Tibial artery (tissue), 4 donors: Measurements from ENCODE around the gene RALGAPA2.

Experiments used
- DNase-seq, 2 donors: peaks; one replicate each; pipeline ENCODE4 v3.0.0-alpha.2; 2019
- H3K27ac ChIP-seq, 2 donors: fragments of 200-600 bp; sonication (generic) in 1 of 2; 1 replicate in 1 of 2; 2 replicates in 1 of 2; pipeline ENCODE4 v1.5.1; 2018 to 2019; ENCODE audit warnings: mild to moderate bottlenecking in 1 of 2
- H3K27me3 ChIP-seq, 2 donors: fragments of 200-600 bp; sonication (generic) in 1 of 2; one replicate each; pipeline versions ENCODE4 v1.5.1 to v1.6.0; 2016 to 2019
- H3K36me3 ChIP-seq, 3 donors: fragments of 200-600 bp; sonication (generic) in 2 of 3; one replicate each; pipeline ENCODE4 v1.5.1; 2016 to 2019; ENCODE audit warnings: mild to moderate bottlenecking in 2 of 3
- H3K4me1 ChIP-seq, 4 donors: fragments of 200-600 bp; sonication (generic) in 2 of 4; 1 replicate in 3 of 4; 2 replicates in 1 of 4; pipeline ENCODE4 v1.5.1; 2016 to 2019
- H3K4me3 ChIP-seq, 2 donors: fragments of 200-600 bp; sonication (generic) in 1 of 2; 1 replicate in 1 of 2; 2 replicates in 1 of 2; pipeline ENCODE4 v1.5.1; 2018 to 2019; ENCODE audit warnings: mild to moderate bottlenecking in 2 of 2
- H3K9me3 ChIP-seq, 3 donors: fragments of 200-600 bp; sonication (generic) in 1 of 3; one replicate each; pipeline ENCODE4 v1.5.1; 2016 to 2019
- intact Hi-C: fragments of 100-400 bp; cut with DNase I; formaldehyde crosslinking; loops from one replicate; pipeline ENCODE4 v1.15.0; 2023; ENCODE audit warnings: low total_unique reads
- TF ChIP-seq, protein P1 (sequence below), 2 experiments: fragments of 200-600 bp in 1 of 2; fragments of 450-650 bp in 1 of 2; IDR thresholded peaks; one replicate each; pipeline ENCODE4 v1.5.1; 2017 to 2019; ENCODE audit warnings: antibody characterized with exemption in 2 of 2, mild to moderate bottlenecking in 1 of 2, moderate library complexity in 1 of 2

Gene RALGAPA2

DNA sequence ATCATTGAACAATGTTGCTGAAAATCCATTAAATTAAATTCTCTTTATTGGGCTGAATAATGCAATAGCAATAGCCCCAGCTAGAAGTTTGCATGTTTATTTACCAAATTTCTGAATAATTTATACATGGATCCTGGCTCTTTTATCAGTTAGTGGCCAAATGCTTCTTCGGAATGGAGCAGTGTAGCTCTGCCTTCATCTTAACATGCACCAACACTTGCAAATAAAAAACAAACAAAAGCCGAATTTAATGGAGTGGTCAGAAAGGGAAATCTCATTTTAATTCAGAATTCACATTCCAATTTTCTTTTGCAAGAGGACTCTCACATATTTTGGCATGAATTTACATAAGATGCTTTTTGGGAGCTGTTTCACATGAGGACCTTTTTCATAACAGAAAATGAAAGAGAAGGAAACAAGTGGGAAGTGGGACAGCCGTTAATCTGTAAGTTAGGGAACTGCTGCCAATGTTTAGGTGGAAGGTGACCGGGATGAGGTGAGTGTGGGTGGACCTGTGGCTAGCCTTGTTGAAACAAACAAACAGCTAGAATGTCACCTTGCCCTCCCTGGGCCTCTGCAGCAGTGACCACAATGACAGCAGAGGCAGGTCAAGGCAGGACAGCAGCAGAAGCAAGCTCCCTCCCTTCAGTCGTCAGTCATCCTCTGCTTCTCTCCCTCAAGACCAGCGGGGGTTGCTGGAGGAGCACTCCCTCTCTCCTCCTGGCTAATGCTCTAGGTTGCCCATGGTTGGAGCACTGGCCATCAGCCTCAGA lies 271.4 kb downstream of the RALGAPA2 start:
- Histone ChIP-seq H3K27ac (no peak overlapping the region), H3K36me3 (peaks cover 0 to 19% (median 7%) of the 10 kb centered on the region in 3 donors), H3K4me1 (no peaks in the 10 kb centered on the region), H3K27me3 (no peaks in the 10 kb centered on the region), H3K4me3 (no peak overlapping the region), H3K9me3 (no peaks in the 10 kb centered on the region)
- TF ChIP-seq, protein P1, sequence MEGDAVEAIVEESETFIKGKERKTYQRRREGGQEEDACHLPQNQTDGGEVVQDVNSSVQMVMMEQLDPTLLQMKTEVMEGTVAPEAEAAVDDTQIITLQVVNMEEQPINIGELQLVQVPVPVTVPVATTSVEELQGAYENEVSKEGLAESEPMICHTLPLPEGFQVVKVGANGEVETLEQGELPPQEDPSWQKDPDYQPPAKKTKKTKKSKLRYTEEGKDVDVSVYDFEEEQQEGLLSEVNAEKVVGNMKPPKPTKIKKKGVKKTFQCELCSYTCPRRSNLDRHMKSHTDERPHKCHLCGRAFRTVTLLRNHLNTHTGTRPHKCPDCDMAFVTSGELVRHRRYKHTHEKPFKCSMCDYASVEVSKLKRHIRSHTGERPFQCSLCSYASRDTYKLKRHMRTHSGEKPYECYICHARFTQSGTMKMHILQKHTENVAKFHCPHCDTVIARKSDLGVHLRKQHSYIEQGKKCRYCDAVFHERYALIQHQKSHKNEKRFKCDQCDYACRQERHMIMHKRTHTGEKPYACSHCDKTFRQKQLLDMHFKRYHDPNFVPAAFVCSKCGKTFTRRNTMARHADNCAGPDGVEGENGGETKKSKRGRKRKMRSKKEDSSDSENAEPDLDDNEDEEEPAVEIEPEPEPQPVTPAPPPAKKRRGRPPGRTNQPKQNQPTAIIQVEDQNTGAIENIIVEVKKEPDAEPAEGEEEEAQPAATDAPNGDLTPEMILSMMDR (IDR thresholded peaks at IDR 0.05): no peak
- DNase-seq: no peak
- intact Hi-C loops: no loop called here

DNA sequence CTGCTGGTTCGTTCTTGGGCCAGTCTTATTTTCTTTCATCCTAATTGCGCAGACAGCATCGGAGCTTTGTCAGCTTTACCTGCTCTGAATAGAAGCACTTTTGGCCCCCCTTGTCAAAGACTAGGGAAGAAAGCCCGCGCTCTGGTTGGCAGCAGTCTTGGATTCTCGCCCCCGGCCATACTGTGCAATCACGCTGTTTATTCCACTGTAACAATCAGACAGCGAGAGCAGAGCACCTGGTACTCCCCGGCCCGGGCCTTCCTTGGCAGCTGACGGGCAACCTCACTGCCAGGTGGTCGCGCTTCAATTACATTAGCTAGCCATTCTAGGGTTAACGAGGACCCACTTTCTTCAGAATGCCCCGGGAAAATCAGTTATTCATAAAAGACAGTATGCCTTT lies 272.0 kb downstream of the RALGAPA2 start:
- H3K9me3 ChIP-seq: no peaks in the 10 kb centered on the region
- no peak for DNase-seq
- intact Hi-C loops: no loop called here
- H3K27me3 ChIP-seq: no peaks in the 10 kb centered on the region
- H3K4me1 ChIP-seq: no peaks in the 10 kb centered on the region
- H3K27ac ChIP-seq: no peak overlapping the region
- TF ChIP-seq, protein P1 (IDR thresholded peaks at IDR 0.05): no peak
- no peak overlapping the region for H3K4me3 ChIP-seq
- peaks cover 0 to 19% (median 7%) of the 10 kb centered on the region in 3 donors for H3K36me3 ChIP-seq

DNA sequence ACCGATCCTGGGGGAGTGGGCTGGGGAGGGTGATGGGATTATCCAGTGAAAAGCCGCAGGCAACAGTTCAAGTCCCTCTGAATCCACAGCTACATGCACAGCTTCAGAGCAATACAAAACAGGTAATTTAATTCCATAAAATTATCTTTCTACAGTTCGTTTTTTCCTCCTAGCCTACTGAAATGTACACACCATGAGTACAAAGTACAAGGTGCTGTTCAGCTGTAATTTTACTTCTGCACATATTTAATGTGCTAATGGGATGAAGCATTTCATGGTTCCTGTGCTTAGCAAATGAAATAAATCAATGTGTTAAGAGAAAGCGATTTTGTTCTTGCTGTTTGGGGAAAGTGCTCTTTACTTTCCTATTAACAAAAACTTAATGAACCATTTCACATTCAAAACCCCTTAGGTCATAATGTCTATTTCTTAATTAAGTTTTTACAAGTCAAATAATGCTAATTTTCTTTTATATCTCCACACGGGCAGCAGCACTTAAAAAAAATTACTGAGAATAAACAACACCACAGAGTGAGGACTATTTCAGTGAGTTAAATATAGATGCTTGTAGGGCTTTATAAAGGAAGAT lies 272.7 kb downstream of the RALGAPA2 start:
- TF ChIP-seq, protein P1 (IDR thresholded peaks at IDR 0.05): no peak
- Histone ChIP-seq H3K4me3 (no peak overlapping the region), H3K27ac (no peak overlapping the region), H3K9me3 (no peaks in the 10 kb centered on the region), H3K4me1 (no peaks in the 10 kb centered on the region), H3K27me3 (no peaks in the 10 kb centered on the region), H3K36me3 (peaks cover 0 to 19% (median 7%) of the 10 kb centered on the region in 3 donors)
- intact Hi-C loops: no loop called here
- no peak for DNase-seq

DNA sequence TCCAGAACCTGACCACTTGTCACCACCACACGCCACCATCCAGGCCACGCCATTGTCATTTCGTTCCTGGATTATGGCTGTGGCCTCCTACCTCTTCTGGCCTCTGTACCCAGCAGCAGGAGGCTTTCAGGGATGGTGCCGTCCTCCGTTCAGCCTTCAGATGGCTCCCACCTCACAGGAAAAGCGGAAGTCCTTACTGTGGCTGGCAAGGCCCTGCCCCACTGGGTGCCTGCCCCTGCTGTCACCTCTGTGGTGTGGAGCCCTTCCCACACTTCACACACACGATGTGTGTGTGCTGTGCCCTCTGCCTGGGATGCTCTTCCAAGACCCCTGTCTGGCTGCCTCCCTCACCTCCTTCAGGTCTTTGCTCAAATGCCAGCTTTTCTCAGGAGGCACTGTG lies 275.1 kb downstream of the RALGAPA2 start:
- TF ChIP-seq, protein P1 (IDR thresholded peaks at IDR 0.05): no peak
- Histone ChIP-seq H3K4me1 (no peaks in the 10 kb centered on the region), H3K27ac (no peak overlapping the region), H3K27me3 (no peaks in the 10 kb centered on the region), H3K9me3 (no peaks in the 10 kb centered on the region), H3K4me3 (no peak overlapping the region), H3K36me3 (peaks cover 0 to 13% (median 7%) of the 10 kb centered on the region in 3 donors)
- intact Hi-C loops: no loop called here
- no peak for DNase-seq

DNA sequence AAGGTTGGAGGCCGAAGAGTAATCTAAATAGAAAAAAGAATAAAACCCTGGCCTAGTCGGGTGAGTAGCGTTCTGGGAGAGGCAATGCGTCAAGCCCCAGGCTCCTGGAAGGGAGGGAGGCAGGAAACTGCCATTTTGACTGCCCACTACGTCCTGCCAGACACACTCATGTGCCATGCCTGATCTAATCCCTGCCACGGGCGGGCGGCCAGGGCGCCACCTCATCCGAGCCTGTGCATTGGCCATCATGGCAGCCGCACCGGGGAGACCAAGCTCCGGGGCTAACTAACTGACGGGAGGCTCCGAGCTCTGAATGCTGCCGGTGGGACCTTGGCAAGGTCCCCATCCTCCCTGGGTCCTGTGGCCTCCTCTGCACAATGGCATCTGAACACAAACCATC lies 275.8 kb downstream of the RALGAPA2 start:
- peaks cover 0 to 13% (median 7%) of the 10 kb centered on the region in 3 donors for H3K36me3 ChIP-seq
- intact Hi-C loops: no loop called here
- H3K4me3 ChIP-seq: no peak overlapping the region
- H3K27me3 ChIP-seq: no peaks in the 10 kb centered on the region
- DNase-seq: no peak
- no peaks in the 10 kb centered on the region for H3K9me3 ChIP-seq
- TF ChIP-seq, protein P1 (IDR thresholded peaks at IDR 0.05): no peak
- H3K4me1 ChIP-seq: no peaks in the 10 kb centered on the region
- no peak overlapping the region for H3K27ac ChIP-seq
